Measurements from ENCODE around the gene MLLT6. TPM values are rescaled to one million over a fixed set of nuclear protein-coding genes. Genes with fewer than 3 reads are reported as not detected.

Gene MLLT6
- total and polyA plus RNA-seq, 2 of the 4 experiments (the other 2 are of a cell fraction) = 7.2 to 21.2 TPM

- Histone ChIP-seq H3K4ac (ENCODE audit: low read depth, low read length) (no peak overlapping the region), H3K56ac (ENCODE audit: extremely low read depth, insufficient read depth, low read length) (no peak overlapping the region), H4K20me1 (ENCODE audit: insufficient read depth, low read length) (0 out of 2 replicates have a peak, but pooled peaks cover 4% of the 10 kb centered on the region), H2AK5ac (ENCODE audit: low read depth, low read length) (no peak overlapping the region), H3K27me3 (ENCODE audit: control insufficient read depth, insufficient read depth, low read length) (peaks cover 65% of the 10 kb centered on the region), H3K9me3 (ENCODE audit: control insufficient read depth, insufficient read depth, low read length) (no peaks in the 10 kb centered on the region), H3K9me1 (ENCODE audit: insufficient read depth, low read length) (no peaks in the 10 kb centered on the region), H3K4me3 (ENCODE audit: insufficient read depth, low read depth, low read length) (no peak overlapping the region), H4K5ac (ENCODE audit: low read depth, low read length) (no peak overlapping the region), H3K4me2 (ENCODE audit: low read depth, low read length) (no peak overlapping the region), H2BK20ac (ENCODE audit: low read depth, low read length) (no peak overlapping the region), H2AK9ac (replicated peaks; ENCODE audit: low read depth, low read length, poor library complexity) (peak overlapping the region; percentile 12), H4K91ac (ENCODE audit: insufficient read depth, low read depth, low read length) (no peak overlapping the region), H2AFZ (replicated peaks; ENCODE audit: low read length, poor library complexity) (no peak overlapping the region), H2BK120ac (ENCODE audit: low read depth, low read length) (no peak overlapping the region), H4K8ac (ENCODE audit: low read depth in 2 of 2, low read length in 2 of 2) (no peak overlapping the region), H3K36me3 (ENCODE audit: control insufficient read depth, insufficient read depth, low read length) (no peaks in the 10 kb centered on the region), H3K9ac (ENCODE audit: low read depth, low read length) (no peak overlapping the region), H3K14ac (replicated peaks; ENCODE audit: low read depth, low read length) (no peak overlapping the region), H2BK15ac (ENCODE audit: low read depth, low read length) (no peak overlapping the region), H3K4me1 (ENCODE audit: control insufficient read depth, insufficient read depth, low read length) (no peaks in the 10 kb centered on the region), H3K79me1 (ENCODE audit: low read depth in 1 of 2, low read length in 2 of 2) (no peaks in the 10 kb centered on the region), H3K23ac (ENCODE audit: low read depth, low read length) (no peak overlapping the region), H3K18ac (ENCODE audit: low read depth, low read length) (no peak overlapping the region), H2BK5ac (ENCODE audit: low read depth, low read length, poor library complexity, severe bottlenecking) (no peak overlapping the region), H3K27ac (ENCODE audit: insufficient read depth, low read length) (no peak overlapping the region)
- POLR2A ChIA-PET (ENCODE audit: unreplicated experiment) = no interaction called here
- no CpG with 5 or more reads among the region's 12 CpGs for WGBS, 2 experiments (ENCODE audit: extremely low coverage in 2 of 2, insufficient read length in 1 of 2)
- intact Hi-C loops (cut with micrococcal nuclease) (no loop called here), in situ Hi-C loops (cut with MboI; ENCODE audit: low sequenced_read_pairs) (no loop called here), dilution Hi-C loops (cut with HindIII; ENCODE audit: low sequenced_read_pairs, unreplicated experiment) (no loop called here)
- CTCF ChIA-PET = no interaction called here
- no peak for DNase-seq
- ATAC-seq (ENCODE audit: low read depth) = no peak
- BruUV-seq (replicated peaks) = no TSS peak
- no peak for TF ChIP-seq MAZ (IDR thresholded peaks at IDR 0.05; ENCODE audit: borderline replicate concordance, low read depth, low read length)
- no peak for TF ChIP-seq RAD21 (IDR thresholded peaks at IDR 0.05; ENCODE audit: low read length)
- TF ChIP-seq RCOR1 (IDR thresholded peaks at IDR 0.05; ENCODE audit: insufficient replicate concordance, low read length) = no peak
- no peak for TF ChIP-seq FOS (IDR thresholded peaks at IDR 0.05; ENCODE audit: low read depth, low read length)
- no peak for TF ChIP-seq POLR2A (IDR thresholded peaks at IDR 0.05; ENCODE audit: low read depth, low read length)
- no peak for TF ChIP-seq MXI1 (IDR thresholded peaks at IDR 0.05; ENCODE audit: borderline replicate concordance, low read depth, low read length)
- no peak for TF ChIP-seq ELK1 (IDR thresholded peaks at IDR 0.05; ENCODE audit: borderline replicate concordance, low read depth, low read length)
- no peak for TF ChIP-seq NFE2L2 (IDR thresholded peaks at IDR 0.05; ENCODE audit: low read depth, low read length)
- TF ChIP-seq CHD1 (IDR thresholded peaks at IDR 0.05; ENCODE audit: low read depth, low read length) = no peak
- TF ChIP-seq CEBPB (IDR thresholded peaks at IDR 0.05; ENCODE audit: low read depth, low read length) = no peak
- TF ChIP-seq CTCF (conservative IDR thresholded peaks at IDR 0.05; ENCODE audit: low read depth, low read length) = no peak
- no peak for TF ChIP-seq MAFK (IDR thresholded peaks at IDR 0.05; ENCODE audit: low read depth, low read length)
These were observed 32.9 kb upstream of the MLLT6 start for GRCh38 chr17:38671939-38672720.
